ENCODE results near the gene TTC28. TPM values are rescaled to one million over a fixed set of nuclear protein-coding genes. Genes with fewer than 3 reads are reported as not detected.
A peak's percentile ranks its signal among the peaks of the same experiment; 100 is the strongest.

The TTC28 gene
- total RNA-seq, 1 donor from 2014 or later: 16.4 TPM

DNA sequence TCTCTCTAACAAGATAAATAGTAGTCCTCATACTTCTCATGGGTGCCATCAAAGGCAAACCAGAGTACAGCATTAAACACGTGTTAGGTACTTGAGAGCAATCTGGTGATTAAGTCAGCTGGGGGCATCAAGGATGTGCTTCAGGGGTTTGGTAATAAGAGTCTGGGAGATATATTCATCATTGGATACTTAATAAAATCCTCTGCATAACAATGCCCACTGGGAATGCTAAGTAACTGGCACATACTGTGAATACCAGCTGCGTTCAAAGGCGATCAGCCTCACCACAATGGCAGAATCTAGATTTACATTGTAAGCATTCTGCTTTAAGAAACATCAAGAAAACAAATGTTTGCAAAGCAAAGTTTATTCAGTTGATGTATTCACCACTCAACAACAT, 492.0 kb downstream of the TTC28 start:
- H3K9me3 ChIP-seq (replicated peaks): no peaks in the 10 kb centered on the region
- TF ChIP-seq, protein P1, sequence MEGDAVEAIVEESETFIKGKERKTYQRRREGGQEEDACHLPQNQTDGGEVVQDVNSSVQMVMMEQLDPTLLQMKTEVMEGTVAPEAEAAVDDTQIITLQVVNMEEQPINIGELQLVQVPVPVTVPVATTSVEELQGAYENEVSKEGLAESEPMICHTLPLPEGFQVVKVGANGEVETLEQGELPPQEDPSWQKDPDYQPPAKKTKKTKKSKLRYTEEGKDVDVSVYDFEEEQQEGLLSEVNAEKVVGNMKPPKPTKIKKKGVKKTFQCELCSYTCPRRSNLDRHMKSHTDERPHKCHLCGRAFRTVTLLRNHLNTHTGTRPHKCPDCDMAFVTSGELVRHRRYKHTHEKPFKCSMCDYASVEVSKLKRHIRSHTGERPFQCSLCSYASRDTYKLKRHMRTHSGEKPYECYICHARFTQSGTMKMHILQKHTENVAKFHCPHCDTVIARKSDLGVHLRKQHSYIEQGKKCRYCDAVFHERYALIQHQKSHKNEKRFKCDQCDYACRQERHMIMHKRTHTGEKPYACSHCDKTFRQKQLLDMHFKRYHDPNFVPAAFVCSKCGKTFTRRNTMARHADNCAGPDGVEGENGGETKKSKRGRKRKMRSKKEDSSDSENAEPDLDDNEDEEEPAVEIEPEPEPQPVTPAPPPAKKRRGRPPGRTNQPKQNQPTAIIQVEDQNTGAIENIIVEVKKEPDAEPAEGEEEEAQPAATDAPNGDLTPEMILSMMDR (IDR thresholded peaks at IDR 0.05; ENCODE audit: borderline replicate concordance): no peak
- peaks cover 25% of the 10 kb centered on the region for H3K4me1 ChIP-seq
- intact Hi-C loops (cut with micrococcal nuclease): no loop called here
- DNase-seq: no peak
- no peaks in the 10 kb centered on the region for H3K36me3 ChIP-seq
- no peak overlapping the region for H3K27ac ChIP-seq (replicated peaks)
- H3K4me3 ChIP-seq: no peak overlapping the region
- H3K27me3 ChIP-seq (ENCODE audit: low read depth): no peaks in the 10 kb centered on the region

- intact Hi-C loops (cut with micrococcal nuclease): no loop called here
- H3K36me3 ChIP-seq: no peaks in the 10 kb centered on the region
- H3K27me3 ChIP-seq (ENCODE audit: low read depth): no peaks in the 10 kb centered on the region
- no peak overlapping the region for H3K27ac ChIP-seq (replicated peaks)
- no peak for DNase-seq
- H3K4me3 ChIP-seq: no peak overlapping the region
- TF ChIP-seq, protein P1 (IDR thresholded peaks at IDR 0.05; ENCODE audit: borderline replicate concordance): no peak
- H3K9me3 ChIP-seq (replicated peaks): no peaks in the 10 kb centered on the region
- peaks cover 29% of the 10 kb centered on the region for H3K4me1 ChIP-seq
These were observed 493.0 kb downstream of the TTC28 start for GRCh38 chr22:28186641-28187040.

DNA sequence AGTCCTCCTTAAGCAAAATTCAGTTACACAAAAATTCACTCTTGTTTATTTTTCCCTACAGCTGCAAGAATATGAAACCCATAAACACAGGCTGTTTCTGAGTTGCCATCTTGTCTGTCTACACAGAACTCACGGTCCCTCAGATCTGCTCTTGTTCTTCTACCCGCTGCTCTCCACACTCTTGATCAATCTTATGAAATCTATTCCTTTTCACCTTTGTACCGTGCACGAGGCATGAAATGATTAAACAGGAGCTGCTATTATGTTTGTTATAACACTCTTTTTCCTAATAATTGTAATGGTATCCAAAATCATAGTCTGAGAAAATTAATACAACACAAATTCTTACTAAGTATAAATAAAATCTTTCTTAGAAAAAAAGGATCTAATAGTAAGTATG, 494.5 kb downstream of the TTC28 start:
- Histone ChIP-seq H3K36me3 (no peaks in the 10 kb centered on the region), H3K27me3 (ENCODE audit: low read depth) (no peaks in the 10 kb centered on the region), H3K4me3 (no peak overlapping the region), H3K9me3 (replicated peaks) (no peaks in the 10 kb centered on the region), H3K4me1 (peaks cover 42% of the 10 kb centered on the region), H3K27ac (replicated peaks) (no peak overlapping the region)
- TF ChIP-seq, protein P1 (IDR thresholded peaks at IDR 0.05; ENCODE audit: borderline replicate concordance): no peak
- intact Hi-C loops (cut with micrococcal nuclease): no loop called here
- no peak for DNase-seq

DNA sequence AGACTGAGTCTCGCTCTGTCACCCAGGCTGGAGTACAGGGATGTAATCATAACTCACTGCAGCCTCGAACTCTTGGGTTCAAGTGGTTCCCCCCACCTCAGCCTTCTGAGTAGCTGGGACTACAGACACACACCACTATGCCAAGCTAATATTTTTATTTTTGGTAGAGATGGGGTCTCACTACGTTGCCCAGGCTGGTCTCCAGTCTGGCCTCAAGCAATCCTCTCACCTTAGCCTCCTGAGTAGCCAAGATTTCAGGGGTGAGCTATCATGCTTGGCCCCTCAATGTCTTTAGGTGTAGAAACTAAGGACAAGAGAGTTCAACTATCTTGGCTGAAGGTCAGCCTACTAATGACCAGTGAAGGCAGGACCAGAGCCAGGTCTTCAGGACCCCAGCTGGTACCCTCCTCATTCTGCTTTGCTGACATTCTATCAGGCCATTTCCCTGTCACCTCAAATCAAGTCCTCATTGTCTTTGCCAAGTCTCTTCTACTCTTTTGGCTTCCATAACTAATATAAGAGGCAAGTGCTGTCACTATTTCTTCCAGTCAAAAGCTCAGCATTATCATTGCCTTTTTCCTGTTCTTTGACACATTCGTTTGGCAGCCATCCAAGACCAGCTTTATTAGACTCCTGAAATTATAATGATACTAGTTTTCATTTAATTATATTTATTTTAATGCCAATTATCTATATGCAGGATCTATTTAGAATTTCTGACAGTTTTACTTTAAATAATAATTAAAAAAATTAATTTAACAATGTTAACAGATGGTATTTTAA, 496.4 kb downstream of the TTC28 start:
- TF ChIP-seq, protein P1 (IDR thresholded peaks at IDR 0.05; ENCODE audit: borderline replicate concordance): no peak
- Histone ChIP-seq H3K4me3 (no peak overlapping the region), H3K27me3 (ENCODE audit: low read depth) (no peaks in the 10 kb centered on the region), H3K36me3 (no peaks in the 10 kb centered on the region), H3K27ac (replicated peaks) (no peak overlapping the region), H3K9me3 (replicated peaks) (no peaks in the 10 kb centered on the region), H3K4me1 (peaks cover 42% of the 10 kb centered on the region)
- intact Hi-C loops (cut with micrococcal nuclease): no loop called here
- DNase-seq: no peak

DNA sequence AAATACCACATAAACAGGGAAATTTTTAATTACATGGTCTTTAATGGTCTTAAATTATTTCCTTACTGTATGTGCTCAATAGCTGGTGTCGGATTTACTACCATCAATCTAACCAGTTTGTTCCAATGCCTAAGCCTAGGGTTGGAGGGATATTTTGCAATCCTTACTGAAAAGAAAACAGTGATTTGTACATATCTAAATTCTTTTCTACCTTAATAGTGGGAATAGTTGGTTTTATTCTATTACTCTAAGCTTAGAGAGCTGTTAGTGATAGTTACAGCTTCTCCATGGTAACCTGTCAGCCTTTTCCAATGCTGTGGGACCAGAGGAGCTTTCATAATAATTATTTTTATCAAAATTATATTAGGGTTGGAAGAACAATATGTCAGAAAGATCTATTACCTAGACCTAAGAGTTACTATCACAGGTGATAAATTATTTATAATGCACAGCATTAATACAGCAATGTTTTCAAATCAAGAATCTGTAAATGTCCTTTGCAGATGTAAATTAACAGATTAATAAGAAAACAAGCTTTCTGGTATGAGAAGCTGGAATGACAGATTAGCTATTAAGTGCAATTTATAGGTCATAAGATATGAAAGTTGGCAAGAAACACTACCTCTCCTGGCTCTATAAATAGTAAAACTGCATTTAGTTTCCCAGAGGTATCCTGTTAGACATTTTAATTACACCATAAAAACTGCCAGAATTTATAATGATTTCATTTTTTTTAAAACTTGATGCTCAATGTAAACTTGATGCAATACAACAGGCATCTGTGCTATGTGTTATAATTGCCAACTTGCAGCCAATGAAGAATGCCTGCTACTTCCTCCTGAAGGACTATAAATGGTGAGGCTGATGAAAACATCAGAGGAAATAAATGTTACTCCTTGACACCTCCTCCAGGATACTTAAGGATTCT, 498.6 kb downstream of the TTC28 start:
- Histone ChIP-seq H3K4me3 (no peak overlapping the region), H3K27me3 (ENCODE audit: low read depth) (no peaks in the 10 kb centered on the region), H3K36me3 (no peaks in the 10 kb centered on the region), H3K4me1 (peaks cover 42% of the 10 kb centered on the region), H3K9me3 (replicated peaks) (no peaks in the 10 kb centered on the region), H3K27ac (replicated peaks) (peak overlapping the region; percentile 29)
- no peak for DNase-seq
- intact Hi-C loops (cut with micrococcal nuclease): no loop called here
- TF ChIP-seq, protein P1 (IDR thresholded peaks at IDR 0.05; ENCODE audit: borderline replicate concordance): no peak

Measured in left ventricle myocardium inferior (tissue), 1 donor.